ENCODE results near the gene XPOT. TPM values are rescaled to one million over a fixed set of nuclear protein-coding genes. Genes with fewer than 3 reads are reported as not detected.

The XPOT gene
- total RNA-seq, 1 experiment from 2014 or later: 57.5 TPM

DNA sequence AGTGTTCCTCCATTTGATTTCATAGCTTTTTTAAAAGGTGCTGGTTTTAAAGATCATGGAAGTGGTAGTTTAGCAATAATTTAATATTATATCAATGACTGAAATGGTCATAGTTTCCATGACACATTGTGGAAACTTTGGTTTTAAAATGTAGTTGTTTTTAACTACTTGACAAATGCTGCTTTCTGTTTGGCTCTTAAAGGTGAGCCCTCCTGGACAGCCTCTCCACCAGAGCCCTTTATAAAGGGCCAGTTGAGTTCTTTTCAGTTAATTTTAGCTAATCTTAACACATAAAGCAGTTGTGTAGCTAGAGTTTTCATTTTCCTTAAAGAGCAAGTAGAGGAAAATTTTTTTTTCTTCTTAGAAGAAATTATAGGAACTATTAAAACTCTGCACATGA lies 14.0 kb downstream of the XPOT start:
- no peak for DNase-seq (ENCODE audit: low read depth)

DNA sequence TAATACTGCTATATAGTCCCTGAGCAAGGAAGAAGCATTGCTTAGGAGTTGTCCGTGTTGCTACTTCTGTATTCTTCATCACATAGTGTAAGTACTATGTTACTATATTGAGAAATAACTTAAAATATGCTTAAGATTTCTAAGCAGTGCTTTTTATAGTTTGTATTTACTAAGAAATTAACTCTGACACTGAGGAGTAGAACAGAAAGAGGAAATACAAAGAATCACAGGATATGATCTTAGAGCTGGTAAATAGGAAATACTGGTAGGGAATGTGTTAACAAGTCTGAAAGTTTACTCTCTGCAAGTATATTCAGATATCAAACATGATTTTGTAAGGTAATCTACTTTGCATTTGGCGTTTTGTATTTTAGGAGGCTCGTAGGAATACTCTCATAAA lies 15.5 kb downstream of the XPOT start:
- DNase-seq (ENCODE audit: low read depth): no peak

GRCh38 chr12:64427988-64428387 lies 23.8 kb downstream of the XPOT start:
- no peak for DNase-seq (ENCODE audit: low read depth)

- no peak for DNase-seq (ENCODE audit: low read depth)
These were observed 24.8 kb downstream of the XPOT start for GRCh38 chr12:64428956-64429355.

DNA sequence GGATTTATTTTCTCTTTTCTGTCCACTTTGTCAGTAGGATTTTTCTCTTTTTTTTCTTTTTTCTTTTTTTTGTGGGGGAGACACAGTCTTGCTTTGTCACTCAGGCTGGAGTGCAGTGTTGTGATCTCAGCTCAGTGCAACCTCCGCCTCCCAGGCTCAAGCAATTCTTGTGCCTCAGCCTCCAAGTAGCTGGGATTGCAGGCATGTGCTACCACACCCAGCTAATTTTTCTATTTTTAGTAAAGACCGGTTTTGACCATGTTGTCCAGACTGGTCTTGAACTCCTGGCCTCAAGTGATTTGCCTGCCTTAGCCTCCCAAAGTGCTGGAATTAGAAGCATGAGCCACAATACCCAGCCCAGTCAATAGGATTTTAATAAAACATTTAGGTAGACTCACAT lies 26.7 kb downstream of the XPOT start:
- no peak for DNase-seq (ENCODE audit: low read depth)

DNA sequence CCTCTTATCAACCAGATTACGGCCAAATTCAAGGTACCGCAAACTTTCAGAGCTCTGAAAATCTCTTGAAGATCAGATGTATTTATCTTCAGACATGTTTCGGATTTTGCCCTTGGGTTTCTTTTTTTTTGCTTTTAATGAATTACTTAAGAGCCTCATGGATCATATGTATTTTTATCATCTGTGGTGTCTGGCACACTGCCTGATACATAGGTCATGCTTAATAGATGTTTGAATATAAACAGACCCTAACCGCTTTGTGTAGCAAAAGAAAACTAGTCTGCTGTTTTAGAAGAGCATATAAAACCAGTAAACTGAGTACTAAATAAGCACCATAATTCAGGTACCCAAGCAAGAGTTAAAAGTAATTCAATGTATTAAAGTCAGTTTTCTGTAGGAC lies 27.6 kb downstream of the XPOT start:
- DNase-seq (ENCODE audit: low read depth): no peak

DNA sequence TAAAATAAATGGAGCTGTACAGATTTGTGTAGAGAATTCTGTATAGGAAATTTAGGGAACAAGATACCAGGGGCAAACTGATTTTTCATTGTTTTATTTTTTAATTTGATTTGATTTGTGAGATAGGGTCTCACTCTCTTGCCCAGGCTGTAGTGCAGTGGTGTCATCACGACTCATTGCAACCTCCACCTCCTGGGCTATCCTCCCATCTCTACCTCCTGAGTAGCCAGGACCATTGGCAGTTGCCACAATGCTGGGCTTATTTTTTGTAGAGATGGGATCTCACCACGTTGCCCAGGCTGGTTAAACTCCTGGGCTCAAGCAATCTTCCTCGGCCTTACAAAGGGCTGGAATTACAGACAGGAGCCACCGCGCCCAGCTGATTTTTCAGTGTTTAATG lies 29.7 kb downstream of the XPOT start:
- no peak for DNase-seq (ENCODE audit: low read depth)

DNA sequence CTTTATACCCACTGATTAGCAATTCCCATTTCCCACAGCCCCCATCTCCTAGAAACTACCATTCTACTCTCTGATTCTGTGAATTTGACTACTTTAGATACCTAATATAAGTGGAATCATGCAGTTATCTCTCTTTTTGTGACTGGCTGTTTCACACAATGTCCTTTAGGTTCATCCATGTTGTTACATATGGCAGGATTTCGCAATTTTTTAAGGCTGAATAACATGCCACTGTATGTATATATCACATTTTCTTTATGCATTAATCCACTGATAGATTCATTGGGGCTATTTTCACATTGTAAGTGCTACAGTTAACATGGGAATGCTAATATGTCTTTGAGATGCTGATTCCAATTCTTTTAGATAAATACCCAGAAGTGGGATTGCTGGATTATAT lies 35.9 kb downstream of the XPOT start:
- DNase-seq (ENCODE audit: low read depth): no peak

- DNase-seq (ENCODE audit: low read depth): no peak
These were observed 41.3 kb downstream of the XPOT start for GRCh38 chr12:64445490-64445889.

DNA sequence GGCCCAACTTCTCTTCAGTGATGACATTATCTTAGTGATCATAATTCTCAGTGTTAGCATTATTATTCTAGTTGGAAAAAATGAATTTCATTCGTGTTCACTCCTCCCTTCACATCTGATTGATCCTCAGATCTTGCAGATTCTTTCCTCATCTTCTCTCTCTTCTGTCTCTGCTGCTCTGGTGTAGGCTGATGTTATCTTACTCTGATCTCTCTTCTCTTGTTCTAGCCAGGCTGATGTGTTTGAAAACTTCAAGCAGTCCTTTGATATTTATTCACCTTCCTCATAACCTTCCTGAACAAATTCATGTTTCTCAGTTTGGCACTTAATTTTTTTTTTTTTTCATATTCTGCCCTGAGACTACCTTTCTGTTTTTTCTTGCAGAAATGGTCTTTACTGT lies 42.1 kb downstream of the XPOT start:
- DNase-seq (ENCODE audit: low read depth): no peak

DNA sequence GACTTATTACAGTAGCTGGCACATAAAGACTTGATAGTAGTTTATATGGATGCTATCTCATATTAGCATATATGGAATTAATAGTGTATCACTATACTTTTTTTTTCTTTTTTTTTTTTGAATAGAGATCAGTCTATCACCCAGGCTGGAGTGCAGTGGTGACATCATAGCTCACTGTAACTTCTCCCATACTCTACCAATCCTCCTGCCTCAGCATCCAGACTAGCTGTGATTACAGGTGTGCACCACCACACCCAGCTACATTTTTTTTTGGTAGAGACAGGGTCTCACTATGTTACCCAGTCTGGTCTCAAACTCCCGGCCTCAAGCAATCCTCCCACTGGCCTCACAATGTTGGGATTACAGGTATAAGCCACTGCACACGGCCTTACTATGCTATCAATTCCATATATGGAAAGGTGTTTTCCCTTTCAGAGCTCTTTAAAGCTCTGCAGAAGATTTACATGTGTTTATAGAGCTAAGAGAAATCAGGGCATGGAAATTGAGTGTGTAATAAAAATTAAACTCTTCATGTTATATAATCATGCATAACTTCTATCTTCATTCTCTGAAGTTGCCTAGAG lies 46.0 kb downstream of the XPOT start:
- no peak for DNase-seq (ENCODE audit: low read depth)

DNA sequence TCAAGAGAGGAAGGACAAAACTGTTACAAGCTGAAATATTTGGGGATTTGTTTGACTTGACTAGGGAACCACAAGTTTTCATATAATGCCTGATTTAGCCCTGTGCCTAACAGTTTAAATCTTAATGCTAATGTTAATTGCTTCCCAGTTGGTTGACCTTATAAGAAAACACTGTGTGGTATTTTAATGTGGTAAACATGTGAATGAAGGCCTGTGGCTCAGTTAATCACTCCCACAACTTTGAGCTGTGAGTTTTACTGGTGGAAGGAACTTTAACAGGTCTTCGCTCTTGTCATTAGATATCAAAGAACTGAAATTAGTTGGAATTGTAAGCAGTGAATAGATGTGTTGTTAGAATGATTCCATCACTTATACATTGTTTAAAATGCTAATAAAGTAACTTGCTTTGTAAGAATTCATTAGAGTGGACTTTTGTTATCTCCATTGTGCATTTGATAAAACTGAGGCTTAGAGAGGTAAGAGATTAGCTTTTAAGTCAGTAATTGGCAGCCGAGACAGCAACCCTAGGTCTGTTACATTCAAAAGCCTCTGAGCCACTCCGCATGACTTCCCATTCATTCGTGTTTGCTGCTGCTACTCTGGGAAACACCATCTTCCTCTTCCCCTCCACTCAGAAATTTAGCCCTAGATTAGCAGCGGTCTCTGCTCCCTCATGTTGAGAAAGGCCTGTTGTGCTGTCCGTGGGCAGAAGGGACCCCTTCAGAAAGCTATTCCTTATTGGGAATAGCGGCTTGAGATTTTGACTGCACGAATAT lies 46.7 kb downstream of the XPOT start:
- DNase-seq (ENCODE audit: low read depth): peak; percentile 44

GRCh38 chr12:64451687-64452558 lies 47.7 kb downstream of the XPOT start, which contains the start of gene TBK1:
Gene TBK1 (plus strand): TSS chr12:64452120. CDS start chr12:64455871, 3,751 bp downstream.
- DNase-seq (ENCODE audit: low read depth): peak; percentile 84

- DNase-seq (ENCODE audit: low read depth): peak; percentile 78
These were observed 48.6 kb downstream of the XPOT start for GRCh38 chr12:64452559-64453329.

GRCh38 chr12:64455506-64455905 lies 51.3 kb downstream of the XPOT start:
- no peak for DNase-seq (ENCODE audit: low read depth)

- DNase-seq (ENCODE audit: low read depth): no peak
These were observed 51.9 kb downstream of the XPOT start for GRCh38 chr12:64456119-64456518.

DNA sequence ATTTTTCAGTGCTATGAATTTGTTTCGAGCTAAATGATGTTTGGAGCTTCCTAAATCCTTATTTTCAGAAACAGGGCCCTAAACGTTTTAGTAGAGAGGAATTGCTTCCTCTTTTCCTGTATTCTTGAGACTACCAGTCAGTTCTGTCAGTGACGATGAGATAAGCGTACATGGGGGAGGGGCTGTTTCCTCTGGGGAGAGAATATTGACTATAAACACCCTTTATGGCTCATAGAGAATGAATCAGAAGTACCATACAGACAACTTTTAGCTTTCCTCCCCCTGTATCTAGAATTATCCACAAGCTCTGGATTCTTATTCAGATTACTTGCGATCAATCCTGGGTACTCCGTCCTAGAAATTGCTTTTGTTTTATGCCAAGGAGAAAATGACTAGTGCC lies 52.8 kb downstream of the XPOT start:
- DNase-seq (ENCODE audit: low read depth): no peak

DNA sequence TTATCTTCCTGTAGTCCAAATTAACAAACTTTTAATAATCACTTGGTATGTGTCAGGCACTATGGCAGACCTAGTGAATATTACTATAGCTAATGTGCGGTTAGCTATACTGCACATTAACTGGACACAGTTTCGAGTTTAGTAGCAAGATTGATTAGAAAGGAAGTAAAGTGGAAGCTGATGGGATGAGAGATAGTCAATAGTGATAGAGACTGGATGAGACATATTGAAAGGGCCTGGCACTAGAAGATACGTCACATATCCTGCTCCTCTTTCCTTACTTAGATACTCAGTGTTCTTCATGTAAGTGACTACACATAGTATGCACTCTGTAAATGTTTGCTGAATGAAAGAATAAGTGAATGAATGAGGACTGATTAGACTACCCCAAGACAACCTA lies 53.3 kb downstream of the XPOT start:
- no peak for DNase-seq (ENCODE audit: low read depth)

- no peak for DNase-seq (ENCODE audit: low read depth)
These were observed 53.7 kb downstream of the XPOT start for GRCh38 chr12:64457923-64458322.

GRCh38 chr12:64459394-64459891 lies 55.3 kb downstream of the XPOT start:
- DNase-seq (ENCODE audit: low read depth): no peak

GRCh38 chr12:64461634-64462414 lies 57.6 kb downstream of the XPOT start:
- DNase-seq (ENCODE audit: low read depth): peak; percentile 84

All from M059J (cell line).